GM23338 (cell line): Measurements from ENCODE around the gene TRAF4. TPM values are rescaled to one million over a fixed set of nuclear protein-coding genes. Genes with fewer than 3 reads are reported as not detected.

ENCODE experiments used
- ATAC-seq: fragments of 200-7000 bp; cut with Tn5 transposase; 3 replicates; pipeline ENCODE4 v1.9.1; 2020
- DNase-seq: peaks from one replicate; pipeline ENCODE4 v3.0.0-alpha.2; 2015; ENCODE audit warnings: low spot score
- H2AFZ ChIP-seq: fragments of 200-600 bp; sonication (generic); 2 replicates; pipeline ENCODE4 v1.8.0; 2016; ENCODE audit warnings: antibody characterized with exemption, mild to moderate bottlenecking, moderate library complexity
- H3F3A ChIP-seq: fragments of 200-600 bp; sonication (generic); replicated peaks from 2 replicates; pipeline ENCODE4 v1.8.0; 2017; ENCODE audit warnings: antibody characterized with exemption, mixed run types, low read depth
- H3K27ac ChIP-seq: fragments of 200-600 bp; sonication (generic); 2 replicates; pipeline ENCODE4 v1.6.1; 2016; ENCODE audit warnings: low read depth
- H3K27me3 ChIP-seq: fragments of 200-600 bp; sonication (generic); 2 replicates; pipeline ENCODE4 v1.8.0; 2016; ENCODE audit warnings: mild to moderate bottlenecking, mixed run types, moderate library complexity; ENCODE audit not compliant: insufficient read depth
- H3K36me3 ChIP-seq: fragments of 200-600 bp; sonication (generic); 2 replicates; pipeline ENCODE4 v1.8.0; 2016; ENCODE audit warnings: mild to moderate bottlenecking; ENCODE audit not compliant: insufficient read depth
- H3K4me1 ChIP-seq: fragments of 200-600 bp; sonication (generic); 2 replicates; pipeline ENCODE4 v1.8.0; 2016; ENCODE audit warnings: mild to moderate bottlenecking, moderate library complexity; ENCODE audit not compliant: insufficient read depth
- H3K4me2 ChIP-seq: fragments of 200-600 bp; sonication (generic); 2 replicates; pipeline ENCODE4 v1.7.1; 2017; ENCODE audit warnings: mixed run types
- H3K4me3 ChIP-seq: fragments of 200-600 bp; sonication (generic); 2 replicates; pipeline ENCODE4 v1.6.1; 2016; ENCODE audit warnings: mixed run types
- H3K79me2 ChIP-seq: fragments of 200-600 bp; sonication (generic); replicated peaks from 2 replicates; pipeline ENCODE4 v1.8.0; 2017; ENCODE audit warnings: mild to moderate bottlenecking; ENCODE audit not compliant: insufficient read depth
- H3K9me2 ChIP-seq: fragments of 200-600 bp; sonication (generic); 2 replicates; pipeline ENCODE4 v1.8.0; 2017; ENCODE audit not compliant: insufficient read depth
- H4K20me1 ChIP-seq: fragments of 200-600 bp; sonication (generic); replicated peaks from 2 replicates; pipeline ENCODE4 v1.8.0; 2017; ENCODE audit warnings: mild to moderate bottlenecking; ENCODE audit not compliant: insufficient read depth
- H3K27ac Mint-ChIP-seq: 2 replicates; pipeline ENCODE4 v1.8.0; 2020; ENCODE audit warnings: inconsistent platforms, mild to moderate bottlenecking, moderate library complexity, mixed read lengths
- H3K27me3 Mint-ChIP-seq: 3 replicates; pipeline ENCODE4 v1.8.0; 2022; ENCODE audit warnings: low read depth, mild to moderate bottlenecking, moderate library complexity, mixed read lengths, inconsistent platforms; ENCODE audit not compliant: insufficient read depth, poor library complexity
- H3K36me3 Mint-ChIP-seq: 3 replicates; pipeline ENCODE4 v1.8.0; 2021; ENCODE audit warnings: low read depth, mild to moderate bottlenecking, inconsistent platforms, moderate library complexity, mixed read lengths
- H3K4me1 Mint-ChIP-seq: 3 replicates; pipeline ENCODE4 v1.8.0; 2020; ENCODE audit warnings: mild to moderate bottlenecking, inconsistent platforms, mixed read lengths
- H3K4me3 Mint-ChIP-seq: 3 replicates; pipeline ENCODE4 v1.8.0; 2021; ENCODE audit warnings: moderate library complexity, mild to moderate bottlenecking, inconsistent platforms, mixed read lengths
- H3K9me3 Mint-ChIP-seq: 3 replicates; pipeline ENCODE4 v1.8.0; 2020; ENCODE audit warnings: moderate library complexity, mild to moderate bottlenecking, inconsistent platforms, mixed read lengths
- CREB1 ChIP-seq: fragments of 250-450 bp; sonication (Bioruptor Pico); IDR thresholded peaks from 2 replicates; pipeline ENCODE4 v1.5.0; 2020; ENCODE audit warnings: low read depth, mild to moderate bottlenecking, moderate library complexity
- CTCF ChIP-seq, 2 experiments: fragments of 200-600 bp in 1 of 2; sonication (generic) in 1 of 2; conservative IDR thresholded peaks; 2 replicates each; pipeline versions ENCODE4 v1.5.1 to v1.6.1; 2016 to 2017; ENCODE audit warnings: antibody characterized with exemption in 2 of 2, low read depth in 2 of 2, mild to moderate bottlenecking in 2 of 2, moderate library complexity in 1 of 2
- ETS1 ChIP-seq: IDR thresholded peaks from 2 replicates; pipeline ENCODE4 v1.6.1; 2016; ENCODE audit warnings: antibody characterized with exemption
- EZH2 ChIP-seq: fragments of 200-600 bp; sonication (generic); IDR thresholded peaks from one replicate; pipeline ENCODE4 v1.8.0; 2017; ENCODE audit warnings: antibody characterized with exemption, mild to moderate bottlenecking, low read depth; ENCODE audit not compliant: unreplicated experiment
- EZH2phosphoT487 ChIP-seq: fragments of 200-600 bp; sonication (generic); IDR thresholded peaks from one replicate; pipeline ENCODE4 v1.8.1; 2018; ENCODE audit warnings: antibody characterized with exemption; ENCODE audit not compliant: unreplicated experiment
- JUNB ChIP-seq: IDR thresholded peaks from one replicate; pipeline ENCODE4 v1.6.1; 2016; ENCODE audit warnings: antibody characterized with exemption; ENCODE audit not compliant: unreplicated experiment
- NANOG ChIP-seq: IDR thresholded peaks from 2 replicates; pipeline ENCODE4 v1.6.1; 2016; ENCODE audit warnings: antibody characterized with exemption, borderline replicate concordance
- POLR2AphosphoS5 ChIP-seq: IDR thresholded peaks from 2 replicates; pipeline ENCODE4 v1.6.1; 2016; ENCODE audit warnings: antibody characterized with exemption, low read depth
- REST ChIP-seq: IDR thresholded peaks from one replicate; pipeline ENCODE4 v1.6.1; 2018; ENCODE audit warnings: antibody characterized with exemption; ENCODE audit not compliant: unreplicated experiment
- STAT1 ChIP-seq: IDR thresholded peaks from one replicate; pipeline ENCODE4 v1.6.1; 2016; ENCODE audit warnings: antibody characterized with exemption; ENCODE audit not compliant: unreplicated experiment
- ZNF114 ChIP-seq: fragments of 250-450 bp; sonication (Bioruptor Pico); IDR thresholded peaks from 2 replicates; pipeline ENCODE4 v1.5.0; 2020; ENCODE audit warnings: mild to moderate bottlenecking, moderate library complexity
- ZNF331 ChIP-seq: fragments of 250-450 bp; sonication (Bioruptor Pico); IDR thresholded peaks from 2 replicates; pipeline ENCODE4 v1.5.0; 2020; ENCODE audit warnings: low read depth, mild to moderate bottlenecking, moderate library complexity
- ZNF462 ChIP-seq: fragments of 250-450 bp; sonication (Bioruptor Pico); IDR thresholded peaks from 2 replicates; pipeline ENCODE4 v1.5.0; 2020; ENCODE audit warnings: mild to moderate bottlenecking, moderate library complexity
- polyA plus RNA-seq: library from polyadenylated mRNA; unstranded; fragments of >200 nt; fragmentation: Nextera tagmentation; extraction: Ambion mirVana; gene quantifications from 2 replicates; pipeline ENCODE4 v1.2.1, GENCODE V29; 2016
- total RNA-seq: library from RNA; depleted of rRNA; stranded (reverse); fragments of >200 nt; shearing (Covaris generic); gene quantifications from 2 replicates; pipeline ENCODE4 v1.2.3, GENCODE V29; 2014

Gene TRAF4
- total and polyA plus RNA-seq, 2 experiments from 2014 or later = 63.5 to 152 TPM

- H3K9me3 Mint-ChIP-seq = peaks cover 3% of the 10 kb centered on the region; the same call in 2 of the 3 replicates
- no peak overlapping the region for H3K4me3 ChIP-seq
- H3K4me3 Mint-ChIP-seq = no peak overlapping the region; the same call in 2 of the 3 replicates
- H3K4me1 Mint-ChIP-seq = peaks cover 10% of the 10 kb centered on the region
- no peaks in the 10 kb centered on the region; the same call in 1 of the 2 replicates for H3K79me2 ChIP-seq
- no peak for ATAC-seq
- no peak overlapping the region for H3K27ac ChIP-seq
- TF ChIP-seq ETS1 (no peak), ZNF462 (CRISPR knock-in tag) (no peak), CREB1 (CRISPR knock-in tag) (no peak), ZNF114 (CRISPR knock-in tag) (no peak), ZNF331 (CRISPR knock-in tag) (no peak), POLR2AphosphoS5 (no peak), NANOG (no peak), JUNB (no peak), STAT1 (no peak), REST (no peak), CTCF (conservative IDR thresholded peaks at IDR 0.05; ENCODE audit: low read depth in 2 of 2) (no peak), EZH2 (no peak), EZH2phosphoT487 (no peak)
- peaks cover 27% of the 10 kb centered on the region for H3K27me3 Mint-ChIP-seq
- H2AFZ ChIP-seq = no peak overlapping the region
- no peak overlapping the region for H3K4me2 ChIP-seq
- H3K27me3 ChIP-seq = no peaks in the 10 kb centered on the region
- peak overlapping the region; percentile 34; the same call in 1 of the 2 replicates for H3K27ac Mint-ChIP-seq
- no peaks in the 10 kb centered on the region; the same call in 1 of the 2 replicates for H4K20me1 ChIP-seq
- H3K4me1 ChIP-seq = 0 out of 2 replicates have a peak, but pooled peaks cover under 1% of the 10 kb centered on the region
- no peaks in the 10 kb centered on the region for H3K36me3 ChIP-seq
- H3F3A ChIP-seq = peaks cover 24% of the 10 kb centered on the region
- no peak for DNase-seq
- no peaks in the 10 kb centered on the region for H3K9me2 ChIP-seq
- H3K36me3 Mint-ChIP-seq = peaks cover 12% of the 10 kb centered on the region
These were observed 13.9 kb upstream of the TRAF4 start for GRCh38 chr17:28729950-28730330.
